Chondrocyte (in vitro differentiated cells): ENCODE measurements around the gene CLIC5. TPM values are rescaled to one million over a fixed set of nuclear protein-coding genes. Genes with fewer than 3 reads are reported as not detected.

Experiments
- DNase-seq: peaks from one replicate; pipeline ENCODE4 v3.0.0; 2021; ENCODE audit warnings: mixed read lengths, low spot score
- H3K27ac Mint-ChIP-seq: one replicate; pipeline ENCODE4 v1.8.0; 2021; ENCODE audit warnings: mild to moderate bottlenecking, moderate library complexity, mixed read lengths; ENCODE audit not compliant: unreplicated experiment
- H3K27me3 Mint-ChIP-seq: 2 replicates; pipeline ENCODE4 v1.8.0; 2021; ENCODE audit warnings: low read depth, mixed read lengths
- H3K36me3 Mint-ChIP-seq: 2 replicates; pipeline ENCODE4 v1.8.0; 2021; ENCODE audit warnings: low read depth, mixed read lengths
- H3K4me1 Mint-ChIP-seq: 2 replicates; pipeline ENCODE4 v1.8.0; 2021; ENCODE audit warnings: low read depth, mild to moderate bottlenecking, mixed read lengths
- H3K4me3 Mint-ChIP-seq: one replicate; pipeline ENCODE4 v1.8.0; 2021; ENCODE audit warnings: mild to moderate bottlenecking, moderate library complexity, mixed read lengths; ENCODE audit not compliant: unreplicated experiment
- H3K9me3 Mint-ChIP-seq: 2 replicates; pipeline ENCODE4 v1.8.0; 2021; ENCODE audit warnings: low read depth, mixed read lengths
- CTCF ChIP-seq: fragments of 200-600 bp; sonication (generic); IDR thresholded peaks from 2 replicates; pipeline ENCODE4 v1.5.0; 2021; ENCODE audit warnings: antibody characterized with exemption, mild to moderate bottlenecking, moderate library complexity
- total RNA-seq: library from RNA; stranded (reverse); gene quantifications from 3 replicates; pipeline ENCODE4 v1.2.1, GENCODE V29; 2021

CLIC5 gene
- total RNA-seq, 1 donor from 2014 or later = not detected

GRCh38 chr6:46052479-46052878 is 36.8 kb upstream of the CLIC5 start:
- Mint-ChIP-seq H3K36me3 (no peaks in the 10 kb centered on the region), H3K27me3 (no peaks in the 10 kb centered on the region), H3K4me3 (no peak overlapping the region), H3K4me1 (peaks cover 18% of the 10 kb centered on the region), H3K27ac (no peak overlapping the region), H3K9me3 (no peaks in the 10 kb centered on the region)
- TF ChIP-seq CTCF = no peak
- no peak for DNase-seq

GRCh38 chr6:46051962-46052361 is 36.3 kb upstream of the CLIC5 start:
- no peak for TF ChIP-seq CTCF
- Mint-ChIP-seq H3K36me3 (no peaks in the 10 kb centered on the region), H3K9me3 (no peaks in the 10 kb centered on the region), H3K27me3 (no peaks in the 10 kb centered on the region), H3K27ac (no peak overlapping the region), H3K4me1 (peaks cover 18% of the 10 kb centered on the region), H3K4me3 (no peak overlapping the region)
- no peak for DNase-seq

- no peaks in the 10 kb centered on the region for H3K36me3 Mint-ChIP-seq
- H3K4me1 Mint-ChIP-seq = peaks cover 18% of the 10 kb centered on the region
- H3K4me3 Mint-ChIP-seq = no peak overlapping the region
- H3K9me3 Mint-ChIP-seq = no peaks in the 10 kb centered on the region
- no peak overlapping the region for H3K27ac Mint-ChIP-seq
- TF ChIP-seq CTCF = no peak
- H3K27me3 Mint-ChIP-seq = no peaks in the 10 kb centered on the region
- no peak for DNase-seq
Observed at GRCh38 chr6:46050845-46051405, 35.3 kb upstream of the CLIC5 start.

GRCh38 chr6:46048646-46049297 is 33.1 kb upstream of the CLIC5 start:
- Mint-ChIP-seq H3K4me1 (peaks cover 32% of the 10 kb centered on the region), H3K36me3 (no peaks in the 10 kb centered on the region), H3K4me3 (no peak overlapping the region), H3K27me3 (no peaks in the 10 kb centered on the region), H3K27ac (no peak overlapping the region), H3K9me3 (peaks cover 2% of the 10 kb centered on the region)
- no peak for DNase-seq
- no peak for TF ChIP-seq CTCF

- Mint-ChIP-seq H3K36me3 (no peaks in the 10 kb centered on the region), H3K4me1 (peaks cover 19% of the 10 kb centered on the region), H3K27me3 (no peaks in the 10 kb centered on the region), H3K4me3 (no peak overlapping the region), H3K9me3 (peaks cover 2% of the 10 kb centered on the region), H3K27ac (no peak overlapping the region)
- DNase-seq = no peak
- no peak for TF ChIP-seq CTCF
Observed at GRCh38 chr6:46046558-46047174, 31.0 kb upstream of the CLIC5 start.
